ENCODE measurements around the gene SLC22A17.
"Not testable (repeated sequence)": the region's sequence is repeated elsewhere in the genome, so short reads cannot be mapped to it uniquely, and the experiment has no call there.

The SLC22A17 gene

GRCh38 chr14:23352506-23353432, at the start of gene SLC22A17:
Gene SLC22A17, minus strand, starts transcription at chr14:23352887.
- Histone ChIP-seq H3K27me3 (replicated peaks) (no peaks in the 10 kb centered on the region), H3K36me3 (replicated peaks) (no peaks in the 10 kb centered on the region), H3K4me3 (ENCODE audit: low read depth, low read length) (peak within 1 kb of the TSS; percentile 72), H3K27ac (no peak within 1 kb of the TSS)
- peak; percentile 85 for DNase-seq
- peak; percentile 37 for TF ChIP-seq CTCF (IDR thresholded peaks at IDR 0.05; ENCODE audit: low read depth, low read length, missing control alignments)
- in situ Hi-C loops (cut with HindIII; ENCODE audit: low pct_ligation_motif_present, low sequenced_read_pairs) = no loop called here

- in situ Hi-C loops (cut with HindIII; ENCODE audit: low pct_ligation_motif_present, low sequenced_read_pairs) = no loop called here
- Histone ChIP-seq H3K27ac (no peak overlapping the region), H3K27me3 (replicated peaks) (no peaks in the 10 kb centered on the region), H3K36me3 (replicated peaks) (no peaks in the 10 kb centered on the region), H3K4me3 (ENCODE audit: low read depth, low read length) (no peak overlapping the region)
- DNase-seq = no peak
- TF ChIP-seq CTCF (IDR thresholded peaks at IDR 0.05; ENCODE audit: low read depth, low read length, missing control alignments) = no peak
Observed at GRCh38 chr14:23401291-23401690, 48.6 kb upstream of the SLC22A17 start.

GRCh38 chr14:23400496-23401149, 47.9 kb upstream of the SLC22A17 start:
- H3K4me3 ChIP-seq (ENCODE audit: low read depth, low read length); DNase-seq; H3K36me3 ChIP-seq (replicated peaks); in situ Hi-C loops (cut with HindIII; ENCODE audit: low pct_ligation_motif_present, low sequenced_read_pairs); H3K27me3 ChIP-seq (replicated peaks); H3K27ac ChIP-seq: not testable (repeated sequence)

- no peaks in the 10 kb centered on the region for H3K36me3 ChIP-seq (replicated peaks)
- H3K4me3 ChIP-seq (ENCODE audit: low read depth, low read length) = no peak overlapping the region
- in situ Hi-C loops (cut with HindIII; ENCODE audit: low pct_ligation_motif_present, low sequenced_read_pairs) = no loop called here
- no peaks in the 10 kb centered on the region for H3K27me3 ChIP-seq (replicated peaks)
- H3K27ac ChIP-seq = no peak overlapping the region
- no peak for TF ChIP-seq CTCF (IDR thresholded peaks at IDR 0.05; ENCODE audit: low read depth, low read length, missing control alignments)
- no peak for DNase-seq
Observed at GRCh38 chr14:23399591-23399990, 46.9 kb upstream of the SLC22A17 start.

- DNase-seq = no peak
- Histone ChIP-seq H3K36me3 (replicated peaks) (no peaks in the 10 kb centered on the region), H3K27ac (no peak overlapping the region), H3K4me3 (ENCODE audit: low read depth, low read length) (no peak overlapping the region), H3K27me3 (replicated peaks) (no peaks in the 10 kb centered on the region)
- in situ Hi-C loops (cut with HindIII; ENCODE audit: low pct_ligation_motif_present, low sequenced_read_pairs) = no loop called here
- no peak for TF ChIP-seq CTCF (IDR thresholded peaks at IDR 0.05; ENCODE audit: low read depth, low read length, missing control alignments)
Observed at GRCh38 chr14:23399136-23399535, 46.4 kb upstream of the SLC22A17 start.

- Histone ChIP-seq H3K4me3 (ENCODE audit: low read depth, low read length) (no peak overlapping the region), H3K27ac (no peak overlapping the region), H3K36me3 (replicated peaks) (no peaks in the 10 kb centered on the region), H3K27me3 (replicated peaks) (no peaks in the 10 kb centered on the region)
- no peak for DNase-seq
- TF ChIP-seq CTCF (IDR thresholded peaks at IDR 0.05; ENCODE audit: low read depth, low read length, missing control alignments) = no peak
- in situ Hi-C loops (cut with HindIII; ENCODE audit: low pct_ligation_motif_present, low sequenced_read_pairs) = no loop called here
Observed at GRCh38 chr14:23398348-23398747, 45.7 kb upstream of the SLC22A17 start.

All from brain microvascular endothelial cell (primary cell).